HG03175 (cell line): ENCODE data around the gene INSM2.

Source experiments
- ATAC-seq: cut with Tn5 transposase; IDR thresholded peaks from one replicate; pipeline ENCODE4 v1.9.1; 2021; ENCODE audit warnings: mild to moderate bottlenecking, moderate library complexity; ENCODE audit not compliant: unreplicated experiment

The INSM2 gene

DNA sequence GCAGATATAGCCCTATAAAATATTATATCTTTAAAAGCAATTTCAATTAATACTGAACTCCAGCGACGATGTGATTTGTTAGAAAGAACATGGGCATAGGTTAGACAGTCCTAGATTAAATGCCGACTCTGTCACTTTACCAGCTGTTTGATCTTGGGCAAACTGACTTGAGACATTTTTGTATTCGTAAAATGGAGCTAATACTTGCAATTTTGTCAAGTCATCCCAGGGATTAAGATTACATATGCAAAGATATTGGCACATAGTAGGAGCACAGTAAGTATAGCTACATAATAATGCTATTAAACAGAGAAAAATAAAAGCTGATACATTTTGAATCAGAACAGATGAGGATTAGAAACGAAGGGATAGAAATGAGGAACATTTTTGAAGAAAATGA, 9.0 kb downstream of the INSM2 start:
- ATAC-seq: no peak

DNA sequence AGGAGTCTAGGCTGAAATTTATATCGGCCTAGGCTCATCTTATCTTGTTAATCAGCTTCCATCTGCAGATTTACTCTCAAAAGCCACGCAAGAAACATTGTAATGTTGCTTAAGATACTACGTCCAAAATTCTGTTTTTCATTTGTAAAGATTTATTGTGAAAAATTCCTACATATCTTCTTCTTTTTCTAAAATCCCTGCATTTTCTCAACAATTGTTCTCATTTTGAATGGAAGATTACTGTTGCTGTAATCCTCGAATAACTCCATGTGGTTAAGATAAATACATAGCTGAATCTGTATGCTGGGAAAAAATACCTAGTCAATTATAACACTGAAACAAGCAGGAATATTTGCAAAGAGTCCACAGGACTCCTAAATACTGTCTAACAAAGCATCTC, 15.6 kb downstream of the INSM2 start:
- no peak for ATAC-seq

GRCh38 chr14:35551081-35551480, 17.1 kb downstream of the INSM2 start:
- no peak for ATAC-seq

- no peak for ATAC-seq
These were observed 19.8 kb downstream of the INSM2 start for GRCh38 chr14:35553808-35554207.

DNA sequence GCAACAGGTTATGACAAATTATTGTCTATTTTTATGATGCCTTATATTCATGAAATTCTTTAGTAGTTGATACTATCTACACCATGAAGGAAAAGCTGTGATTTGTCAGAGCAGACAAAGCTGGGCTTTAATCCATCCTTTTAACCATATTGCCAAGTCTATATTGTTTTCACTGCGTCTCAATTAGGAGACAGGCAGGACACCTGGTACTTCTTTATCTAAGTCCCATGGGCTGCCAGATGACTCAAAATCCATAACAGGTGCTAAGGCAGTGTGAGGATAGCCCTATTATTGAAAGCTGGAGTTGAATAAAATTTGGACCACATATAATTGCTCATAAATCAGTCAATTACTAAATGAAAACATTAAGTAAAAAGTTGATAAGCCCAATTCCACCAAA, 22.6 kb downstream of the INSM2 start:
- ATAC-seq: no peak

- no peak for ATAC-seq
These were observed 23.3 kb downstream of the INSM2 start for GRCh38 chr14:35557221-35557747.

DNA sequence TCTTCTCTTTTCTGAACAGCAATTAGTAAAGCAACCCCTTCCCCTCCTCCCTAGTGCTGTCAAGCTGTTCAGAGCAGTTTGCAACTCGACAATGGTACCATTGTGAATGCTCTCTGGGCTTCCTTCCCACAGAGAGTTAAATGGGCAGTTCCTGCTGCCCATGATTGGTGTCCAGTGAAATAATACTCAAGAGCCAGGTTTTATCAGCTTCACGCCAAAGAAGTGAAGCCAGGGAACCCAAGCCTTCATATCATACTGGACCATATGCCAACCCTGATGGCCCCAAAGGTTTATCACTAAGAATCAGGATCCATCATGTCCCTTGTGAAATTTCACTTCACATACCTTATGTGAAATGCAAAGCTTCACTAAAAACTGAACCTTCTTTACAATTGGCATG, 24.7 kb downstream of the INSM2 start:
- no peak for ATAC-seq

DNA sequence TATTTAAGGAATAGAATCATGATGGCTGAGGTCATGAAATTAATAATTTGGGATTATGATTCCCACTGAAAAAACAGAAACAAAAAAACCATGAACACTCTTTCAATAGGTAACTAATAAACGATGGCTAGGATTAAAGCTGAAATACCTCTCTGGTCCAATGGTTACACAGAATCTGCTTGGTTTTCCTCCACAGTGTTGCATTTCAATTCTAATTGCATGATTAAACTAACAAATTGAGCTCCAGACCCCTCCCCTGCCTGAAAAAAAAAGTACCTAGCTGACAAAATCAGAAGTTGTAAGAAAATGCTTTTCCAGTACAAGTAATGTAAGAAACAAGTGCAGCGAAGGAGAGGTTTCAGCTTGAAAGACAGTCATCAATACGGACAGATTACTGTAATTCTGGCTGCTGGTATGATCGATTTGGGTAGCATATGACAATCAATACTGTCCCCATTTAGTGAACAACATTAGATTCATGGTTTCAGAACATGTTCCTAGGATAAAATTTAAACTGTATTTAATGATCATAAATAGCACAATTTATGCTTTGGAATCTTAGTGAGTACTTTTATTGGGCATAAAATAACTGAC, 32.0 kb downstream of the INSM2 start:
- no peak for ATAC-seq

DNA sequence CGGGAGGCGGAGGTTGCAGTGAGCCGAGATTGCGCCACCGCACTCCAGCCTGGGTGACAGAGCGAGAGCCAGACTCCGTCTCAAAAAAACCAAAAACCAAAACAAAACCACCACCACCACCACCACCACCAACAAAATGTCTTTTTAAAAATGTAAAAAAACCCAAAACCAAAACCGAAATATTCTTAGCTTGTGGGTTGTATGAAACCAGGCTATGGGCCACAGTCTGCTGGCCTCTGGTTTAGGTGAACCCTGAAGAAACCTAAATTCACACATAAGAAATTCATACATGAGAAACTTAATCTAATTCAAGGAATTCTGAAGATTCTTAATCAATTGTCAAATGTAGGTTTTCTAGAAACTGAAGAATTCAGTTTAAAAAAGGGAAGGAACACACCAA, 37.6 kb downstream of the INSM2 start:
- no peak for ATAC-seq

GRCh38 chr14:35573911-35574310, 39.9 kb downstream of the INSM2 start:
- ATAC-seq: no peak

DNA sequence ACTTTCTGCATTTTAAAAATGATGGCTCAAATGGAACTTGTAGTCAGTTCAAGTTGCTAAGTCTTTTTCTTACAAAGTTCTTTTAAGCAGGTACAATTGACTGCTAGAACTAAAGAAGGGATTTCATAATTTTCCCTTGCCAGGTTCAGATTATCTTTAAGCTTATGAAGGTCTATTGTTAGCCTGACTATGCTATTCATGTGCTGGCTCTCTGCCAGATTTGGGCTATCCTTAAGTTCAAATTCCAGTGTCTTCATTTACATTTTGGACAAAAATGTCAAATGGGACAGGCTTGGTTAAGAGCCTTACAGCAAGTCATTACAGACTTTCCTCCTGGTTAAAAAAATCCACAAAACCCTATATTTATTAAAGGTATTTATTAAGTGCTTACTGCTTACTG, 42.3 kb downstream of the INSM2 start:
- no peak for ATAC-seq

DNA sequence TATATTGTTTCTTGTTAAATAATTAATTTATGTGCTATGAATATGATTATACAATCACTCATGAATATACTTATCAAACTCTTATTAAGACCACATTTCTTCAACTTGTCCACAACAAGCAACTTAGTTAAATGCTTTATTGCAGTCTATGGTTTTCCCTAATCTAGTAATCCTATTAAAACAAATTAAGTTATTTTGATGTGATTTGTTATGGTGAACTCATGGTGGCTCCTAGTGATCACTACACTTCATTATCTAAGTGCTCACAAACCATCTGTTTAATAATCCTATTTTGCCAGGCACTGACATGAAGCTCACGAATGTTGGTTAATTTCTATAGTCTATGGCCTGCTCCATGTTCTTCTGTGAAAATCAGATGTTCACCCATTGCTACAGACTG, 42.9 kb downstream of the INSM2 start:
- no peak for ATAC-seq

DNA sequence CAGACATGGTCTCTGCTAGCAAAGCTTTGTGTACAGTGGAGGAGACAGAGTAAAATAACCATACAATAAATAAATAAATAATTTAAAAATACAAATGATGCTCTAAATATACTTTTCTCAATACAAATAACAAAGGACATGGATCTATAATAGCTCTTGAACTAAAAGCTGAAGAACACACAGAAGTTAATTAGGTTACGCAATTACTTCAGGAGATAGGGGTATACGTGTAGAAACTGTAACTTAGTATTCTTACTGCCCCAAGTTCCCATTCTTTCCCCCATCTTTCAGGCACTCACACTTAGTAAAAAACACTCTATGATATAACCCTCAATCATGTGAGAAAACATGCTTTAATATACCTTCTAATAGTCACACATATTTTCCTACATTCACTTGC, 44.2 kb downstream of the INSM2 start:
- ATAC-seq: no peak

- ATAC-seq: no peak
These were observed 44.7 kb downstream of the INSM2 start for GRCh38 chr14:35578639-35579038.
